NCI-H1048 (cell line): ENCODE measurements around the gene CNTNAP5.

ENCODE experiments used
- DNase-seq: peaks from one replicate; lab custom pipeline; 2025; lab: John Stamatoyannopoulos, UW

Gene CNTNAP5

GRCh38 chr2:124623560-124623959 lies 598.5 kb downstream of the CNTNAP5 start:
- DNase-seq, result no peak

GRCh38 chr2:124625561-124625960 lies 600.5 kb downstream of the CNTNAP5 start:
- no peak for DNase-seq

GRCh38 chr2:124626993-124627392 lies 601.9 kb downstream of the CNTNAP5 start:
- DNase-seq, result no peak

- DNase-seq, result no peak
Measured at GRCh38 chr2:124633812-124634211, 608.7 kb downstream of the CNTNAP5 start.

GRCh38 chr2:124639524-124639923 lies 614.4 kb downstream of the CNTNAP5 start:
- no peak for DNase-seq

- no peak for DNase-seq
Measured at GRCh38 chr2:124640221-124640750, 615.2 kb downstream of the CNTNAP5 start.

GRCh38 chr2:124646166-124646815 lies 621.2 kb downstream of the CNTNAP5 start:
- DNase-seq, result no peak

GRCh38 chr2:124647245-124647644 lies 622.2 kb downstream of the CNTNAP5 start:
- DNase-seq, result no peak

GRCh38 chr2:124647663-124648062 lies 622.6 kb downstream of the CNTNAP5 start:
- DNase-seq, result no peak

- no peak for DNase-seq
Measured at GRCh38 chr2:124649001-124649400, 623.9 kb downstream of the CNTNAP5 start.

GRCh38 chr2:124652099-124652498 lies 627.0 kb downstream of the CNTNAP5 start:
- DNase-seq, result no peak

- DNase-seq, result no peak
Measured at GRCh38 chr2:124658373-124658772, 633.3 kb downstream of the CNTNAP5 start.

- DNase-seq, result no peak
Measured at GRCh38 chr2:124661558-124661957, 636.5 kb downstream of the CNTNAP5 start.

GRCh38 chr2:124662946-124663644 lies 638.0 kb downstream of the CNTNAP5 start:
- no peak for DNase-seq

GRCh38 chr2:124663645-124663997 lies 638.5 kb downstream of the CNTNAP5 start:
- no peak for DNase-seq

GRCh38 chr2:124664363-124664762 lies 639.3 kb downstream of the CNTNAP5 start:
- no peak for DNase-seq

- DNase-seq, result no peak
Measured at GRCh38 chr2:124666976-124667375, 641.9 kb downstream of the CNTNAP5 start.

- no peak for DNase-seq
Measured at GRCh38 chr2:124668161-124668560, 643.1 kb downstream of the CNTNAP5 start.

- DNase-seq, result no peak
Measured at GRCh38 chr2:124670187-124670586, 645.1 kb downstream of the CNTNAP5 start.

- DNase-seq, result no peak
Measured at GRCh38 chr2:124678043-124678442, 653.0 kb downstream of the CNTNAP5 start.

- DNase-seq, result no peak
Measured at GRCh38 chr2:124683536-124684428, 658.7 kb downstream of the CNTNAP5 start.

- DNase-seq, result no peak
Measured at GRCh38 chr2:124689348-124689747, 664.3 kb downstream of the CNTNAP5 start.

- DNase-seq, result no peak
Measured at GRCh38 chr2:124692216-124692615, 667.1 kb downstream of the CNTNAP5 start.
